BJ (cell line): ENCODE data around the gene WAPL. TPM values are rescaled to one million over a fixed set of nuclear protein-coding genes. Genes with fewer than 3 reads are reported as not detected.

Experiments used
- CTCF ChIA-PET: fragments of 350-600 bp; formaldehyde crosslinking; extraction: SDS; loops from one replicate; lab custom pipeline; 2021; ENCODE audit warnings: antibody characterized with exemption, inconsistent platforms; lab: Yijun Ruan, JAX
- POLR2A ChIA-PET: fragments of 300-600 bp; sonication (Branson Sonifier 250); formaldehyde crosslinking; extraction: SDS; loops from one replicate; lab custom pipeline; 2021; ENCODE audit warnings: antibody characterized with exemption; lab: Charles Lee
- DNase-seq: peaks from one replicate; pipeline ENCODE4 v3.0.0-alpha.2; 2011; ENCODE audit warnings: low read depth
- H3K27me3 ChIP-seq: 2 replicates; pipeline ENCODE4 v1.6.0; 2011; ENCODE audit warnings: low read length; ENCODE audit not compliant: control insufficient read depth, insufficient read depth
- H3K36me3 ChIP-seq: 2 replicates; pipeline ENCODE4 v1.5.1; 2011; ENCODE audit warnings: low read length; ENCODE audit not compliant: control insufficient read depth, insufficient read depth
- H3K4me3 ChIP-seq: 2 replicates; pipeline ENCODE4 v1.5.1; 2011; ENCODE audit warnings: low read depth, mild to moderate bottlenecking, control low read depth, low read length
- polyA plus RNA-seq: library from polyadenylated mRNA; depleted of rRNA; stranded (reverse); fragments of >200 nt; gene quantifications from 2 replicates; pipeline ENCODE4 v1.2.3, GENCODE V29; 2011
- TF ChIP-seq, protein P1 (sequence below): IDR thresholded peaks from 2 replicates; pipeline ENCODE4 v1.5.1; 2011; ENCODE audit warnings: low read depth, mild to moderate bottlenecking, control low read depth, inconsistent platforms, low read length, moderate library complexity; ENCODE audit not compliant: insufficient read depth

Gene WAPL
- polyA plus RNA-seq, 1 experiment: 8.8 TPM

DNA sequence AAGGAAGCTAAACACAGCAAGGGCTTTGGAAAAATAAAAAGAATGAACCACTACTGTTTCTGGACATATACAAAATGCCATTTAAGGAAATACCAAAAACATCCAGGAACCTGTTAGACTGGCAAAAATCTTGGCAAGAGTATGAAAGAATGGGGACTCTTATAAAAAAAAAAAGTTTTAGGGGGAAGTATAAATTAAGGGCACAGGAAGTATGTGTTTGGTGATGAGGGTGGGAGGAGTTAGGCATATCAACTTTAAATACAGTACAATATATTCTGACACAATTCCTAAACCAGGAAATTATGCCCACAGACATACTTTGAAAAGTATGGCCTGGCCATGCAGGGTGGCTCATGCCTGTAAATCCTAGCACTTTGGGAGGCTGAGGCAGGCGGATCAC, 74.2 kb downstream of the WAPL start:
- ChIA-PET POLR2A (no interaction called here), CTCF (interaction anchor here (1.2 kb wide), 1 partner anchor 12 kb away, joined by 3 read pairs; no protein-coding TSS in a partner anchor)

GRCh38 chr10:86446987-86447386, 74.6 kb downstream of the WAPL start:
- Histone ChIP-seq H3K27me3 (no peaks in the 10 kb centered on the region), H3K4me3 (no peak overlapping the region), H3K36me3 (peaks cover 6% of the 10 kb centered on the region)
- ChIA-PET POLR2A (no interaction called here), CTCF (no interaction called here)
- no peak for DNase-seq
- TF ChIP-seq, protein P1, sequence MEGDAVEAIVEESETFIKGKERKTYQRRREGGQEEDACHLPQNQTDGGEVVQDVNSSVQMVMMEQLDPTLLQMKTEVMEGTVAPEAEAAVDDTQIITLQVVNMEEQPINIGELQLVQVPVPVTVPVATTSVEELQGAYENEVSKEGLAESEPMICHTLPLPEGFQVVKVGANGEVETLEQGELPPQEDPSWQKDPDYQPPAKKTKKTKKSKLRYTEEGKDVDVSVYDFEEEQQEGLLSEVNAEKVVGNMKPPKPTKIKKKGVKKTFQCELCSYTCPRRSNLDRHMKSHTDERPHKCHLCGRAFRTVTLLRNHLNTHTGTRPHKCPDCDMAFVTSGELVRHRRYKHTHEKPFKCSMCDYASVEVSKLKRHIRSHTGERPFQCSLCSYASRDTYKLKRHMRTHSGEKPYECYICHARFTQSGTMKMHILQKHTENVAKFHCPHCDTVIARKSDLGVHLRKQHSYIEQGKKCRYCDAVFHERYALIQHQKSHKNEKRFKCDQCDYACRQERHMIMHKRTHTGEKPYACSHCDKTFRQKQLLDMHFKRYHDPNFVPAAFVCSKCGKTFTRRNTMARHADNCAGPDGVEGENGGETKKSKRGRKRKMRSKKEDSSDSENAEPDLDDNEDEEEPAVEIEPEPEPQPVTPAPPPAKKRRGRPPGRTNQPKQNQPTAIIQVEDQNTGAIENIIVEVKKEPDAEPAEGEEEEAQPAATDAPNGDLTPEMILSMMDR: no peak

More for the DNA sequence above, 74.2 kb downstream of the WAPL start:
- TF ChIP-seq, protein P1: no peak
- Histone ChIP-seq H3K27me3 (no peaks in the 10 kb centered on the region), H3K4me3 (no peak overlapping the region), H3K36me3 (peaks cover 6% of the 10 kb centered on the region)
- DNase-seq: no peak

DNA sequence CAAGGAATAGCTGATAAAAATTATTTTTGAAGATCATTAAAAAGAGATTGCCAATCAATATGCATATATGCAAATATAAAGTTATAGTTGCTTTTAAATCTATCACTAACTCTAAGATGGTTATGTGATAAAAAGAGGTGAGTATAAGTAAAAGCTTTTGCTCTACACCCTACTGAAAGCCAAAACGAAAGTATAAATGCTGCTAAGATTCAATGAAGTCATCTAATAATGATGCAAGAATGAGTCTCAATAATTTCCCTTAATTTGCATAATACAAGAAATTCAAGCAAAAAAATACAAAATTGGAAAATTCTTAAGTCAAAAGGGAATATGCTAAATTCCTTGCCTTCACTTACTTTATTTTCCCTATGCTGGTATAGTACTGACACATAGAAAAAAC, 75.2 kb downstream of the WAPL start:
- DNase-seq: no peak
- CTCF ChIA-PET: interaction anchor here (1.6 kb wide), 1 partner anchor 44 kb away, joined by 3 read pairs; no protein-coding TSS in a partner anchor
- Histone ChIP-seq H3K27me3 (no peaks in the 10 kb centered on the region), H3K36me3 (peaks cover 6% of the 10 kb centered on the region), H3K4me3 (no peak overlapping the region)
- TF ChIP-seq, protein P1: no peak
- POLR2A ChIA-PET: no interaction called here

DNA sequence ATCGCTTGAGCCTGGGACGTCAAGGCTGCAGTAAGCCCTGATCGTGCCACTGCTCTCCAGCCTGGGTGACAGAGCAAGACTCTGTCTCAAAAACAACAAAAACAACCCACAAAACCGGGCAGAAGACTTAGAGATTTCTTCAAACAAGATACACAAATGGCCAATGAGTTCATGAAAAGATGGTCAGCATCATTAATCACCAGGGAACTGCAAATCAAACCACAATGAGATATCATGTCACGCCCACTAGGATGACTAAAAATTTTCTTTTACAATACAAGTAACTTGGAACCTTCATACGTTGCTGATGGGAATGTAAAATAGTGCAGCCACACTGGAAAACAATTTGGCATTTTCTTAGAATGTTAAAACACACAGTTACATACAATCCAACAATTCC, 77.7 kb downstream of the WAPL start:
- ChIA-PET CTCF (no interaction called here), POLR2A (no interaction called here)
- Histone ChIP-seq H3K27me3 (no peaks in the 10 kb centered on the region), H3K36me3 (peaks cover 6% of the 10 kb centered on the region), H3K4me3 (no peak overlapping the region)
- TF ChIP-seq, protein P1: no peak
- no peak for DNase-seq

DNA sequence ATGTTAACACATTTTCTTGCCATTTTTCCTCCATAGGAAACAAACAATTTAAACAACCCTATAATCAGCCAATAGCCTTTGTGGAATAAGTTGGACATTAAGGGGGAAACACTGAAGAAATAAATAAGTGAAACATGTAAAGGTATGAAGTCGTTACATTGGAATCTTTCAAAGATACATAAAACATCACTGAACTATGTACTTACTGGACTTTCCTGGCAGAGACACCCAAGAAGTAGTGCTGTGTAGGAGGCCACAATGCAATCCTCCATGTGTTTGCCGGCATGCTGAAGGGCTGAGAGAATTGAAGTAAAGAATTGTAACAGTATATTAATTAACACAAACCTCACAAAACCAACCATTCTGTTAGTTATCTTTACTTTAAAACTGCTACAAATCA, 78.5 kb downstream of the WAPL start:
- H3K36me3 ChIP-seq: peaks cover 7% of the 10 kb centered on the region
- TF ChIP-seq, protein P1: no peak

More for the DNA sequence above, 78.5 kb downstream of the WAPL start:
- no peaks in the 10 kb centered on the region for H3K27me3 ChIP-seq
- DNase-seq: no peak
- ChIA-PET CTCF (no interaction called here), POLR2A (no interaction called here)
- no peak overlapping the region for H3K4me3 ChIP-seq
